MCF 10A (cell line): ENCODE measurements around the gene CSF2. TPM values are rescaled to one million over a fixed set of nuclear protein-coding genes. Genes with fewer than 3 reads are reported as not detected.

Experiments
- BruUV-seq: library from RNA; stranded (reverse); fragments of 400-500 nt; replicated peaks from 2 replicates; lab custom pipeline; 2021; lab: Mats Ljungman, UMichigan
- CTCF ChIA-PET: fragments of 300-600 bp; sonication (Branson Sonifier 250); formaldehyde crosslinking; extraction: SDS; loops from one replicate; lab custom pipeline; 2021; ENCODE audit warnings: antibody characterized with exemption, inconsistent platforms; lab: Yijun Ruan, JAX
- POLR2A ChIA-PET: fragments of 300-600, 350-650 bp; sonication (Branson Sonifier 250); formaldehyde crosslinking; extraction: SDS; loops from one replicate; lab custom pipeline; 2020; ENCODE audit warnings: antibody characterized with exemption, inconsistent platforms; lab: Yijun Ruan, JAX
- DNase-seq: peaks from one replicate; pipeline ENCODE4 v3.0.0-alpha.2; 2018; ENCODE audit not compliant: unreplicated experiment
- H3K27ac Mint-ChIP-seq: one replicate; pipeline ENCODE4 v1.8.0; 2022; ENCODE audit warnings: mild to moderate bottlenecking, low read depth, mixed read lengths; ENCODE audit not compliant: unreplicated experiment
- H3K27me3 Mint-ChIP-seq: one replicate; pipeline ENCODE4 v1.8.0; 2022; ENCODE audit warnings: mixed read lengths; ENCODE audit not compliant: insufficient read depth, unreplicated experiment
- H3K36me3 Mint-ChIP-seq: one replicate; pipeline ENCODE4 v1.8.0; 2022; ENCODE audit warnings: mild to moderate bottlenecking, moderate library complexity, mixed read lengths; ENCODE audit not compliant: insufficient read depth, unreplicated experiment
- H3K4me1 Mint-ChIP-seq: one replicate; pipeline ENCODE4 v1.8.0; 2022; ENCODE audit warnings: mixed read lengths; ENCODE audit not compliant: insufficient read depth, unreplicated experiment
- H3K4me3 Mint-ChIP-seq: one replicate; pipeline ENCODE4 v1.8.0; 2022; ENCODE audit warnings: mild to moderate bottlenecking, moderate library complexity, mixed read lengths; ENCODE audit not compliant: unreplicated experiment
- H3K9me3 Mint-ChIP-seq: one replicate; pipeline ENCODE4 v1.8.0; 2022; ENCODE audit warnings: mixed read lengths; ENCODE audit not compliant: unreplicated experiment
- intact Hi-C: fragments of 100-400 bp; cut with micrococcal nuclease; formaldehyde crosslinking; loops from 2 replicates; pipeline ENCODE4 v1.14.1; 2022
- total RNA-seq: library from RNA; stranded (reverse); gene quantifications from 2 replicates; pipeline ENCODE4 v1.2.3, GENCODE V29; 2022
- TF ChIP-seq, protein P1 (sequence below): fragments of 200-600 bp; IDR thresholded peaks from one replicate; pipeline ENCODE4 v1.8.0; 2022; ENCODE audit warnings: antibody characterized with exemption, mild to moderate bottlenecking; ENCODE audit not compliant: unreplicated experiment

Gene CSF2
- total RNA-seq, 1 experiment from 2014 or later = not detected

DNA sequence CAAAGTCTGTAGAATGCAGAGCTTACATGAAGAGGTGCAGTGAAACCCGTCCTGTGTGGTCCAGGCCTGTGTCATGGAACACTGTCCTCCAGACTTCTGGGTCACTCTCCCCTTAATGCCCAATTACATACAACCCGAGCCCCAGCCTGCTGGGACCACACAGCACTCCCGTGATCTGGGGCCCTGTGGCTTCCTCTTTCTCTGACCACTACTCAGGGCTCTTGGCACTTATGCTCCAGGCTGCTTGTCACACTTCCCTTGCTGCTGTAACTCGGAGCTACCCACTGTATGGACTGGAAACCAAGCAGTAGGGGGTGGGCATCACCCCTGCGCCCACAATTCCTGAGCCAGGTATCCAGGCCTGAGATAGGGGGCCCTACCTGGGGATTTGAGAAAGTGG is 23.5 kb upstream of the CSF2 start:
- no peaks in the 10 kb centered on the region for H3K9me3 Mint-ChIP-seq

DNA sequence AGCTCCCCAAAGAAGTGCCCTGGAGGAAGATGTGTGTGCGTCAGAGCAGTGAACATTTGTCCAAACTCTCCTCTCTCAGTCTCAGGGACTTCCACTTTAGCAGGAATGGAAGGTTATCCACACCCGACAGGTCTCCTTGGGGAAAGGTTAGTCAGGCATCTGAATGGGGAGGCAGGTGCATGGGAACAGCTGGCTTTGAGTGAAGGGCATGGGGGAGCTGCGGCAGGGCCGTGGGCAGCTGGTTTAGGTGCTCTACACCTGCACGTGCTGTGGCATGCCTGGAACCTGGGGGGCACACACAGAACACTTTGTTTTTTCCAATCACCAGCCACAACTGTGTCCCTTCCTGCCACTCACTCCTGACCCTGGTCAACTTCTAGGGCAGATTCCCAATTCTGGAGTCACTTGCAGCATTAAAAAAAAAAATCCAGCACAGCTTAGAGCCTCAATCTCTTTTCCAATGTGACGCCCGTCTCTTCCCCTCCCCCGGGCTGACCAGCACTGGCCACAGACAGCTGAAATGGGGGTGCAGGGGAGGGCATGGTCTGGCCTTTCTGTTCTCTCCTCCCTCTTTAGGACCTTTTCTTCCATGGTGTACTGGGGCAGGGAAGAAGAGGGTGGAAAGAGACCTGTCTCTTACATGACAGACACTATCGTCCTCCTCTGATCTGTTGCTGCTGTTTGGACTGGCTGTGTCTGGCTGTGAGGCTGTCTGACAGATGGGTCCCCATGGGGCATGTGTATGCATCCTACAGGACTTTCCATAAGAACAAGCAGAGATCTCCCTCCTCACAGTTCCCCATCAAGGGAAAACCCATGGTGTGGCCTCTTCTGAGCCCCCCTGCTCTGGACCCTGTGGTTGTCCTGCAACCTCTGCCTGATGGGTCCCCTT is 22.7 kb upstream of the CSF2 start:
- intact Hi-C loops = no loop called here
- H3K36me3 Mint-ChIP-seq = no peaks in the 10 kb centered on the region
- no TSS peak for BruUV-seq

More for the DNA sequence above, 23.5 kb upstream of the CSF2 start:
- TF ChIP-seq, protein P1, sequence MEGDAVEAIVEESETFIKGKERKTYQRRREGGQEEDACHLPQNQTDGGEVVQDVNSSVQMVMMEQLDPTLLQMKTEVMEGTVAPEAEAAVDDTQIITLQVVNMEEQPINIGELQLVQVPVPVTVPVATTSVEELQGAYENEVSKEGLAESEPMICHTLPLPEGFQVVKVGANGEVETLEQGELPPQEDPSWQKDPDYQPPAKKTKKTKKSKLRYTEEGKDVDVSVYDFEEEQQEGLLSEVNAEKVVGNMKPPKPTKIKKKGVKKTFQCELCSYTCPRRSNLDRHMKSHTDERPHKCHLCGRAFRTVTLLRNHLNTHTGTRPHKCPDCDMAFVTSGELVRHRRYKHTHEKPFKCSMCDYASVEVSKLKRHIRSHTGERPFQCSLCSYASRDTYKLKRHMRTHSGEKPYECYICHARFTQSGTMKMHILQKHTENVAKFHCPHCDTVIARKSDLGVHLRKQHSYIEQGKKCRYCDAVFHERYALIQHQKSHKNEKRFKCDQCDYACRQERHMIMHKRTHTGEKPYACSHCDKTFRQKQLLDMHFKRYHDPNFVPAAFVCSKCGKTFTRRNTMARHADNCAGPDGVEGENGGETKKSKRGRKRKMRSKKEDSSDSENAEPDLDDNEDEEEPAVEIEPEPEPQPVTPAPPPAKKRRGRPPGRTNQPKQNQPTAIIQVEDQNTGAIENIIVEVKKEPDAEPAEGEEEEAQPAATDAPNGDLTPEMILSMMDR = no peak
- Mint-ChIP-seq H3K4me1 (no peaks in the 10 kb centered on the region), H3K4me3 (no peak overlapping the region), H3K36me3 (no peaks in the 10 kb centered on the region), H3K27me3 (peaks cover 28% of the 10 kb centered on the region), H3K27ac (no peak overlapping the region)
- CTCF ChIA-PET = interaction anchor here (0.6 to 3.6 kb wide), 5 partner anchors 13 to 552 kb away, joined by 3 to 45 read pairs (median 3); no protein-coding TSS in a partner anchor
- no peak for DNase-seq
- no TSS peak for BruUV-seq
- POLR2A ChIA-PET = interaction anchor here (1.2 kb wide), 1 partner anchor 35 kb away, joined by 3 read pairs; no protein-coding TSS in a partner anchor
- intact Hi-C loops = no loop called here

DNA sequence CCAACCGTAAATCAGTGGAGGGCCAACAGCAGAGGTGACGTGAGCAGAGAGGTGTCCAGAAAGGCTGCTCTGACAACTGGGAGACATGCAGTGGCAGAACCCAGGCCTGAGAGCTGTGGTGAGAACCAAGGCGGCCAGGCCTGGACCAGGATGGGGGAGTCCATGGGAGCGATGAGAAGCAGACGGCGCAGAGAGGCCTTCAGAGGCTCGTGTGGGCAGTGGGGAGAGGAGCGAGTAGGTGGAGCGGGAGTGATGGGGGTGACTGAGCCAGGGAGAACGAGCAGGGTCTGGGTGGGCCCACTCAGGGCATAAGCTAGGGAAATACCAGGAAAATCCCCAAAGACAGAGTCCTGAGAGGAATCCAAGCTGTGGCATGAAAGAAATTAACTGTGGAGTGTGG is 21.1 kb upstream of the CSF2 start:
- Mint-ChIP-seq H3K27me3 (peaks cover 28% of the 10 kb centered on the region), H3K4me1 (no peaks in the 10 kb centered on the region), H3K4me3 (no peak overlapping the region), H3K36me3 (no peaks in the 10 kb centered on the region), H3K27ac (no peak overlapping the region), H3K9me3 (no peaks in the 10 kb centered on the region)
- no peak for DNase-seq
- intact Hi-C loops = no loop called here
- TF ChIP-seq, protein P1 = no peak
- no TSS peak for BruUV-seq
- ChIA-PET CTCF (interaction anchor here (0.8 to 4.3 kb wide), 4 partner anchors 11 to 241 kb away, joined by 3 to 34 read pairs (median 5); no protein-coding TSS in a partner anchor), POLR2A (interaction anchor here (0.8 kb wide), 1 partner anchor 175 kb away, joined by 4 read pairs; the partner anchor contains the start of gene P4HA2)

More for the DNA sequence above, 22.7 kb upstream of the CSF2 start:
- no peaks in the 10 kb centered on the region for H3K9me3 Mint-ChIP-seq
- TF ChIP-seq, protein P1 = no peak
- no peak for DNase-seq
- ChIA-PET POLR2A (interaction anchor here (0.6 kb wide), 1 partner anchor 503 kb away, joined by 3 read pairs; no protein-coding TSS in a partner anchor), CTCF (interaction anchor here (0.6 to 3.6 kb wide), 3 partner anchors 12 to 475 kb away, joined by 3 to 45 read pairs (median 4); no protein-coding TSS in a partner anchor)
- H3K4me1 Mint-ChIP-seq = no peaks in the 10 kb centered on the region
- peaks cover 28% of the 10 kb centered on the region for H3K27me3 Mint-ChIP-seq
- H3K4me3 Mint-ChIP-seq = no peak overlapping the region
- no peak overlapping the region for H3K27ac Mint-ChIP-seq

DNA sequence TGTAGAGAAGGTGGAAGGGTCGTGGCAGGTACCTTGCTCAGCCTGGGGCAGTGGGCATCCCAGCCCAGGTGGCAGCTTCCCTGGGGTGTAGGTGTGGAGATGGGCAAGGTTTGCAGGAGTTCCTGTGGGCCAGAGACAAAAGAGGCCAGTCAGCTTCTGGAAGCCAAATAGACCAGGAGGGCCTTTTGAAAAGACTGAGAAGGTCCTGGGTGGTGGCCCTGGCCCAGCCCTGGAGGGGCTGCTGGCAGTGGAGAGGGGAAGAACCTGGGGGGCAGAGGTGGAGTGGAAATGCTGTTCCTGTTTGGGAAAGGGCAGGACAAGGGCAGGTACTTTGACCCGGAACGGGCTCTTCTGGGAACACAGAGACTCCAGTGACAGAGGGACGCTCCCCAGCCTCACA is 20.1 kb upstream of the CSF2 start:
- H3K27me3 Mint-ChIP-seq = peaks cover 28% of the 10 kb centered on the region
- CTCF ChIA-PET = interaction anchor here (0.6 to 4.3 kb wide), 7 partner anchors 10 to 269 kb away, joined by 3 to 34 read pairs (median 4); no protein-coding TSS in a partner anchor
- BruUV-seq = no TSS peak

More for the DNA sequence above, 20.1 kb upstream of the CSF2 start:
- TF ChIP-seq, protein P1 = no peak
- no peaks in the 10 kb centered on the region for H3K9me3 Mint-ChIP-seq
- H3K27ac Mint-ChIP-seq = no peak overlapping the region
- intact Hi-C loops = no loop called here
- H3K36me3 Mint-ChIP-seq = no peaks in the 10 kb centered on the region
- DNase-seq = no peak
- H3K4me3 Mint-ChIP-seq = no peak overlapping the region
- POLR2A ChIA-PET = interaction anchor here (0.9 to 1.0 kb wide), 2 partner anchors 41 to 253 kb away, joined by 3 read pairs; no protein-coding TSS in a partner anchor
- H3K4me1 Mint-ChIP-seq = no peaks in the 10 kb centered on the region
